OCI-LY3 (cell line): Measurements from ENCODE around the gene RBPJ.

Experiments
- CTCF ChIP-seq: fragments of 200-600, 300-600 bp; sonication (generic); IDR thresholded peaks from 2 replicates; pipeline ENCODE4 v1.5.1; 2014; ENCODE audit warnings: antibody characterized with exemption, low read length, low read depth
- EZH2phosphoT487 ChIP-seq: fragments of 200-600 bp; shearing (Covaris generic); IDR thresholded peaks from 2 replicates; pipeline ENCODE4 v1.6.1; 2018; ENCODE audit warnings: antibody characterized with exemption, mixed run types, low read depth

GRCh38 chr4:26380740-26381139 lies 59.9 kb downstream of the RBPJ start:
- TF ChIP-seq EZH2phosphoT487: no peak
- no peak for TF ChIP-seq CTCF
